ENCODE measurements around the gene MCRIP1. TPM values are rescaled to one million over a fixed set of nuclear protein-coding genes. Genes with fewer than 3 reads are reported as not detected.

The MCRIP1 gene
- total and polyA plus RNA-seq, 9 donors, result 113 to 147 (median 134) TPM

- Histone ChIP-seq H3K4me3 (ENCODE audit: low read length) (no peak overlapping the region), H3K27ac (ENCODE audit: low read length) (no peak overlapping the region), H3K4me1 (ENCODE audit: control insufficient read depth, insufficient read depth, low read length) (peaks cover 59% of the 10 kb centered on the region), H3K36me3 (ENCODE audit: control insufficient read depth, insufficient read depth, low read length) (peaks cover 60% of the 10 kb centered on the region), H3K27me3 (ENCODE audit: control insufficient read depth, insufficient read depth, low read length) (no peaks in the 10 kb centered on the region), H3K9me3 (replicated peaks; ENCODE audit: control insufficient read depth, low read depth, low read length) (no peaks in the 10 kb centered on the region)
- no peak for DNase-seq
- WGBS (ENCODE audit: insufficient coverage), result 73% methylated on average over 6 of the region's 9 CpGs
These were observed 31.0 kb upstream of the MCRIP1 start for GRCh38 chr17:81863833-81864768.

- Histone ChIP-seq H3K27ac (ENCODE audit: low read length) (no peak overlapping the region), H3K27me3 (ENCODE audit: control insufficient read depth, insufficient read depth, low read length) (no peaks in the 10 kb centered on the region), H3K4me3 (ENCODE audit: low read length) (no peak overlapping the region), H3K9me3 (replicated peaks; ENCODE audit: control insufficient read depth, low read depth, low read length) (no peaks in the 10 kb centered on the region), H3K36me3 (ENCODE audit: control insufficient read depth, insufficient read depth, low read length) (peaks cover 60% of the 10 kb centered on the region), H3K4me1 (ENCODE audit: control insufficient read depth, insufficient read depth, low read length) (peaks cover 59% of the 10 kb centered on the region)
- 76% methylated on average over 4 of the region's 6 CpGs for WGBS (ENCODE audit: insufficient coverage)
- DNase-seq, result no peak
These were observed 30.1 kb upstream of the MCRIP1 start for GRCh38 chr17:81863123-81863675.

DNA sequence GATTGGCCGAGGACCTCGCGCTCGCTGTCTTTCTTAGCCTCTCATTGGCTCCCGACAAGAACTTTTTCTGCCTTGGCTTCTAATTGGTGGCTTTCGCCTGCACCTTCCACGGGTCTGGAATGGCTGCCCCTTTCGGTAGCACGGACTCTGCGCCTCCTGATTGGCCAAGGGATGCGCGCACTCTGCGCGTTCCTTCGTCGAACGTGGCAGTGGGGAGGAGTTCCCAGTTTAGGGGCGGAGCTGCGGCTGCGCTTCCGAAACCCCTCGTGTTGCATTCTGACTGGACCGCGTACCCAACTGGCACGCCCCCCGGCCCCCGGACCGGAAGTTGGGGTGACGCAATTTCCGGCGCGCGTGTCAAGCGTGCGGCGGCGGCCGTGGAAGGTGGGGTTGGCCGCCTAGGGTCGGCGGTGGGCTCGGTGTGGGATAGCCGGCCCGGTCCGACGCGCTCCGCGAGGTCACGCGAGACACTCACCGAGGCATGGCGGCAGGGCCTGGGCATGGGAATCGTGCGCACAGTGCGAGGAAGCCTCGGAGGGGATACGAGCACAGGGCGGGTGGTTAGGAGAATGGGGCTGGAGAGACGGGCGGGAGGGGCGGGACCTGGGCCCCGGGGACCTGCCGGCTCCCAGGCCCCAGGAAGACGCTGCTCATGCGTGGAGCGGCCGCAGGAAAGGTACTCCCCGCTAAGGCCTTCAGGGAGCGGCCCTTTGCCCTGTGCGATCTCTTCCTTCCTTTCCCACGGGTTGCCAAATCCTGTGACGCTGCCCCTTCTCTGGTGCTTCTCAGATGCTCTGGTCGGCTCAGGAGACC is 27.9 kb upstream of the MCRIP1 start:
- no peaks in the 10 kb centered on the region for H3K9me3 ChIP-seq (replicated peaks; ENCODE audit: control insufficient read depth, low read depth, low read length)
- peaks cover 60% of the 10 kb centered on the region for H3K36me3 ChIP-seq (ENCODE audit: control insufficient read depth, insufficient read depth, low read length)
- peak; percentile 100 for DNase-seq
- peak overlapping the region; percentile 98 for H3K27ac ChIP-seq (ENCODE audit: low read length)
- peak overlapping the region; percentile 78 for H3K4me3 ChIP-seq (ENCODE audit: low read length)
- under 1% methylated on average over 74 of the region's 74 CpGs for WGBS (ENCODE audit: insufficient coverage)
- no peaks in the 10 kb centered on the region for H3K27me3 ChIP-seq (ENCODE audit: control insufficient read depth, insufficient read depth, low read length)
- H3K4me1 ChIP-seq (ENCODE audit: control insufficient read depth, insufficient read depth, low read length), result peaks cover 46% of the 10 kb centered on the region

DNA sequence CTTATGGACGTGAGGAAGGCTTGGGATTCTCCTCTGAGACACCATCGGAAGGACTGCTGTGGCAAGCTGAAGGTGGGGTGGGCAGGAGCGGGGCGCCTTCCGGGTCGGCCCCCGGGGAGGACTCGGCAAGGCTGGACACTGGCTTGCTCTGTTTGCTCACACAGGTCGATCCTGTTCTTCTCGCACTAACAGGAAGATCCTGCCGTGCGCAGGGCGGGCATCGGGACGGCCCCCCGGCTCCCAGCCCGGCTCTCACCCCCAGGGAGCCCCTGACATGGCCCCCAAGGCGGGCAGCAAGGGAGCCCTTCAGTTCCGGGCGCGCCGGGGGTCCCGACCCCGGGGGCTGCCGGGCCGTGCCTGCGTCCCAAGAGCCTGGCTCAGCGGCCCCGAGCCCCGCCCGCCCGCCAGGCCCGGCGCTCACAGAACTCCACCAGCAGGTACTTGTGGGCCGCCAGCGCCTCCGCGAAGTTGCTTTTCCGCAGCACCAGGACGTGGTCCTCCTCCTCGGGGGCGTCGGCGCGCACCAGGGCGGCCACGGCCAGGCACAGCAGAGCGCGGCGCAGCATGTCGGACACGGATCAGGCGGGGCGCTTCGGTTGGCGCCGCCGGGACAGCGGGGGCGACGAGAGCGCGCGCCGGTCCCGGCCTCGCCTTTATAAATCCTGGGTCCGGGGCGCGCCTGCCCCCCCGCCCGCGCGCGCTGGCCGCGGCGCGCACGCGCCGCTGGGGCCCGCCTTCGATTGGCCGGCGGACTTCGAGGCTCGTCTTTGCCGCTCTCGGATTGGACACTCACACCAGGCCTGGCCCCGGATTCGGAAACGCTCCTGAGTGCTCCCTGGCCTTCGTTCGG is 27.0 kb upstream of the MCRIP1 start, which contains the start of gene P4HB:
Gene P4HB, minus strand, starts transcription at position 630 of the 850 bp plus-strand sequence. Its CDS starts 64 bp downstream, at position 566.
- Histone ChIP-seq H3K4me3 (ENCODE audit: low read length) (peak within 1 kb of the TSS; percentile 78), H3K4me1 (ENCODE audit: control insufficient read depth, insufficient read depth, low read length) (peaks cover 41% of the 10 kb centered on the region), H3K27ac (ENCODE audit: low read length) (peak within 1 kb of the TSS; percentile 98), H3K27me3 (ENCODE audit: control insufficient read depth, insufficient read depth, low read length) (no peaks in the 10 kb centered on the region), H3K9me3 (replicated peaks; ENCODE audit: control insufficient read depth, low read depth, low read length) (no peaks in the 10 kb centered on the region), H3K36me3 (ENCODE audit: control insufficient read depth, insufficient read depth, low read length) (peaks cover 60% of the 10 kb centered on the region)
- WGBS (ENCODE audit: insufficient coverage), result under 1% methylated on average over 95 of the region's 95 CpGs
- DNase-seq, result peak; percentile 31

- WGBS (ENCODE audit: insufficient coverage), result 62% methylated on average over 20 of the region's 23 CpGs
- no peaks in the 10 kb centered on the region for H3K27me3 ChIP-seq (ENCODE audit: control insufficient read depth, insufficient read depth, low read length)
- peaks cover 64% of the 10 kb centered on the region for H3K36me3 ChIP-seq (ENCODE audit: control insufficient read depth, insufficient read depth, low read length)
- peaks cover 41% of the 10 kb centered on the region for H3K4me1 ChIP-seq (ENCODE audit: control insufficient read depth, insufficient read depth, low read length)
- H3K4me3 ChIP-seq (ENCODE audit: low read length), result peak overlapping the region; percentile 66
- peak overlapping the region; percentile 88 for H3K27ac ChIP-seq (ENCODE audit: low read length)
- DNase-seq, result no peak
- no peaks in the 10 kb centered on the region for H3K9me3 ChIP-seq (replicated peaks; ENCODE audit: control insufficient read depth, low read depth, low read length)
These were observed 26.1 kb upstream of the MCRIP1 start for GRCh38 chr17:81858967-81859905.

DNA sequence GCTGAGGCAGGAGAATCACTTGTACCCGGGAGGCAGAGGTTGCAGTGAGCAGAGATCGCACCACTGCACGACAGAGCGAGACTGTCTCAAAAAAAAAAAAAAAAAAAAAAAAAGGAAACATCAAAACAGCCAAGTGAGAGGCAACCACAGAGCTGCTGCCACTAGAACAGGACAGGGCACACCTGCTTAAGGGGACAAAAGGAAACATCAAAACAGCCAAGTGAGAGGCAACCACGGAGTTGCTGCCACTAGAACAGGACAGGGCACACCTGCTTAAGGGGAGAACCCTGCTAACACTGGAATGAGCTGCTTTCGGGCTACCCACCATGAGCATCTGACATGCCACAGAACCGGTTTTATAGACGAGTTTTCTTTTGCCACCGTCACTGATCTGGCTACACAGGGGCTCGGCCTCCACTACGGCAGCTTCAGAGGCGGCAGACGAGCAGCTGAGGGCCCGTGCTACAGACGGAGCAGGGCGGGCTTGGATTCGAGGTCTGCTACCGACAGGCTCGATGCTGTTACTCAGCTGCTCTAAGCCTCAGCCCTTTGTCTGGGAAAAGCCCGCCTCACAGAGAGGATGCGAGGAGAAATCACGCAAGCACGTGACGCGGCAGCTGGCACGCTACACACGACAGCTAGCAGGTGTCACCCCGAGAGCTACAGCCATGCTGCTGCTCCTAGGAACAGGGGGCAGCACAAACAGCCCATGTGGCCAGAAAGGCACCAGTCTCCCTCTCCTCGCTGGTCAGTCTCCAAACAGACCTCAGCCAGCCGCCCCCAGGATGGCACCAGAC is 25.3 kb upstream of the MCRIP1 start:
- H3K27ac ChIP-seq (ENCODE audit: low read length), result peak overlapping the region; percentile 88
- H3K4me3 ChIP-seq (ENCODE audit: low read length), result peak overlapping the region; percentile 66
- H3K27me3 ChIP-seq (ENCODE audit: control insufficient read depth, insufficient read depth, low read length), result no peaks in the 10 kb centered on the region
- peaks cover 64% of the 10 kb centered on the region for H3K36me3 ChIP-seq (ENCODE audit: control insufficient read depth, insufficient read depth, low read length)
- WGBS (ENCODE audit: insufficient coverage), result 77% methylated on average over 26 of the region's 30 CpGs
- H3K4me1 ChIP-seq (ENCODE audit: control insufficient read depth, insufficient read depth, low read length), result peaks cover 41% of the 10 kb centered on the region
- no peaks in the 10 kb centered on the region for H3K9me3 ChIP-seq (replicated peaks; ENCODE audit: control insufficient read depth, low read depth, low read length)
- peak; percentile 39 for DNase-seq

DNA sequence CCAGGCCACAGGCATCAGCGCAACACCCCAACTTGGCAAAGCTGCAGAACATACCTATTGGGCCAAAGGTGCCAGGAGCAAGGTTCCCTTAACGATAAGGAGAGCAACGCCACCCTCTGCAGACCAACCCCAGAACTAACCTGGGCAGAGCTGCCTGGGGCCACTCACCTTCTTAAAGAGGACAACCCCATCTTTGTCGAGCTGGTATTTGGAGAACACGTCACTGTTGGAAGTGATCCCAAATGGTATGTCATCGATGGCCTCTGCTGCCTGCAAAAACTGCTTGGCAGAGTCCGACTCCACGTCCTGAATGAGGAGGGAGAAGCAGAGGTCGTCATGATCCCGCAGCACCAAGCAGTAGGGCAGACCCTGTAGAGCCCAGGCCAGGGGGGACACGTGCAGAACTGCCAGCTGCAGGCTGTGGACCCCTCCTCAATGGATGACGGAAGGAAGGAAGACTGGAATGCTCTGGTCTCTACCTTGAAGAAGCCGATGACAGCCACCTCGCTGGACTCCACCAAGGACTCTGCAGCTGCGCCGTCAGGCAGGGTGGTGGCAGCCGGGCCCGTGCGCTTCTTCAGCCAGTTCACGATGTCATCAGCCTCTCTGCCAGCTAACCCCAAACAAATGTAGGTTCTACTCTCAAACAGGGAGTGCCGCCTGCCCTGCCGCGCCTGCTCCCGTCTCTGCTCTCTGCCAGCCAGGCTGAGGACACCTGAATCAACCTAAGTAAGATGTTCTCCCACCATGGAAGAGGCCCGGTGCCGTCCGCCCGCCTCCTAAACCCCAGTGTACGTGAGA is 22.1 kb upstream of the MCRIP1 start:
- peaks cover 86% of the 10 kb centered on the region for H3K36me3 ChIP-seq (ENCODE audit: control insufficient read depth, insufficient read depth, low read length)
- 82% methylated on average over 23 of the region's 29 CpGs for WGBS (ENCODE audit: insufficient coverage)
- no peaks in the 10 kb centered on the region for H3K27me3 ChIP-seq (ENCODE audit: control insufficient read depth, insufficient read depth, low read length)
- peaks cover 24% of the 10 kb centered on the region for H3K4me1 ChIP-seq (ENCODE audit: control insufficient read depth, insufficient read depth, low read length)
- H3K9me3 ChIP-seq (replicated peaks; ENCODE audit: control insufficient read depth, low read depth, low read length), result no peaks in the 10 kb centered on the region
- no peak overlapping the region for H3K27ac ChIP-seq (ENCODE audit: low read length)
- H3K4me3 ChIP-seq (ENCODE audit: low read length), result no peak overlapping the region
- DNase-seq, result no peak

DNA sequence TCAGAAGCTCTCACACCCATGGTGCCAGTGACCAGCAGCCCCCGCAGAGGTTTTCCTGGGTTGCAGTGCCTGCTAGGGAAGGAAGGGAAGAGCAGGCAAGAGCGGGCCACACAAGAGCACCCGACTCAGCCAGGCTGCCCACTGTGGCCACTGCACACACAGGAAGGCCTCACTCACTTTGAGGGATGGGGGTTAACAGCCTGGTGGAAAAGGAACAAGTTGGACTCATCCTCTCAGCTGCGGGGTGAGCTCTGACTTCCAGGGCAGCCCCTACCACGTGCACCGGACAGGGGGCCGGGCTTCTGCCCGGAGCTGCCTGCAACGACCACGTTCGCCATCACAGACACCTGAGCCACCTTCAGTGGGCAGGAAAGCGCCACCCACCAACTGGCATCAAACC is 19.1 kb upstream of the MCRIP1 start:
- Histone ChIP-seq H3K4me1 (ENCODE audit: control insufficient read depth, insufficient read depth, low read length) (no peaks in the 10 kb centered on the region), H3K27ac (ENCODE audit: low read length) (no peak overlapping the region), H3K9me3 (replicated peaks; ENCODE audit: control insufficient read depth, low read depth, low read length) (no peaks in the 10 kb centered on the region), H3K4me3 (ENCODE audit: low read length) (no peak overlapping the region), H3K27me3 (ENCODE audit: control insufficient read depth, insufficient read depth, low read length) (no peaks in the 10 kb centered on the region), H3K36me3 (ENCODE audit: control insufficient read depth, insufficient read depth, low read length) (peaks cover 81% of the 10 kb centered on the region)
- no peak for DNase-seq
- 90% methylated on average over 9 of the region's 12 CpGs for WGBS (ENCODE audit: insufficient coverage)

Measured in muscle of leg (tissue), 11 donors.